CD4-positive, alpha-beta T cell treated with Interleukin-10 for 1 hour (primary cell): ENCODE results near the gene DIDO1.
"Not testable (repeated sequence)": the region's sequence is repeated elsewhere in the genome, so short reads cannot be mapped to it uniquely, and the experiment has no call there.

Experiments used
- DNase-seq: peaks from one replicate; pipeline ENCODE4 v3.0.0-alpha.2; 2020

Gene DIDO1

GRCh38 chr20:62875419-62876361 lies 50.6 kb downstream of the DIDO1 start:
- DNase-seq = no peak

GRCh38 chr20:62874964-62875344 lies 51.4 kb downstream of the DIDO1 start:
- DNase-seq = no peak

- DNase-seq = peak; percentile 42
Observed at GRCh38 chr20:62873681-62874031, 52.6 kb downstream of the DIDO1 start.

GRCh38 chr20:62873280-62873679 lies 53.0 kb downstream of the DIDO1 start:
- DNase-seq = no peak

- DNase-seq = no peak
Observed at GRCh38 chr20:62872862-62873261, 53.4 kb downstream of the DIDO1 start.

- DNase-seq = no peak
Observed at GRCh38 chr20:62872184-62872847, 54.0 kb downstream of the DIDO1 start.

- no peak for DNase-seq
Observed at GRCh38 chr20:62864207-62864606, 62.1 kb downstream of the DIDO1 start.

GRCh38 chr20:62861726-62862336 lies 64.5 kb downstream of the DIDO1 start, which contains the start of gene TCFL5:
Gene TCFL5, minus strand, starts transcription at chr20:62861822. Its CDS starts 152 bp downstream, at chr20:62861670.
- peak; percentile 93 for DNase-seq

- DNase-seq = peak; percentile 51
Observed at GRCh38 chr20:62860924-62861691, 65.2 kb downstream of the DIDO1 start.

GRCh38 chr20:62860391-62860923 lies 65.8 kb downstream of the DIDO1 start:
- DNase-seq = no peak

GRCh38 chr20:62859721-62860120 lies 66.6 kb downstream of the DIDO1 start:
- DNase-seq = no peak

GRCh38 chr20:62858058-62858830 lies 68.1 kb downstream of the DIDO1 start:
- no peak for DNase-seq

GRCh38 chr20:62856931-62857619 lies 69.2 kb downstream of the DIDO1 start:
- DNase-seq = no peak

- no peak for DNase-seq
Observed at GRCh38 chr20:62855120-62855519, 71.2 kb downstream of the DIDO1 start.

- DNase-seq = no peak
Observed at GRCh38 chr20:62854121-62854520, 72.2 kb downstream of the DIDO1 start.

- DNase-seq = not testable (repeated sequence)
Observed at GRCh38 chr20:62853304-62853703, 73.0 kb downstream of the DIDO1 start.

GRCh38 chr20:62852841-62853240 lies 73.5 kb downstream of the DIDO1 start:
- no peak for DNase-seq

GRCh38 chr20:62852196-62852595 lies 74.1 kb downstream of the DIDO1 start:
- no peak for DNase-seq

- no peak for DNase-seq
Observed at GRCh38 chr20:62850333-62850974, 75.9 kb downstream of the DIDO1 start.

GRCh38 chr20:62849431-62849830 lies 76.9 kb downstream of the DIDO1 start:
- no peak for DNase-seq

GRCh38 chr20:62848917-62849316 lies 77.4 kb downstream of the DIDO1 start:
- not testable (repeated sequence) for DNase-seq
